OCI-LY1 (cell line): ENCODE data around the gene DIS3L.

Experiments
- H2AFZ ChIP-seq: fragments of 200-600 bp; sonication (generic), shearing (Covaris generic); 2 replicates; pipeline ENCODE4 v1.6.0; 2014; ENCODE audit warnings: antibody characterized with exemption, mild to moderate bottlenecking, low read length
- H3F3A ChIP-seq: fragments of 200-600 bp; sonication (generic), shearing (Covaris generic); 2 replicates; pipeline ENCODE4 v1.6.0; 2014; ENCODE audit warnings: mild to moderate bottlenecking, antibody characterized with exemption, low read length, moderate library complexity; ENCODE audit not compliant: insufficient read depth
- H3K27ac ChIP-seq: fragments of 200-600 bp; sonication (generic); 2 replicates; pipeline ENCODE4 v1.5.1; 2014; ENCODE audit warnings: low read length, mixed run types, mild to moderate bottlenecking, low read depth; ENCODE audit not compliant: poor library complexity, severe bottlenecking
- H3K27me3 ChIP-seq: fragments of 200-600 bp; sonication (generic); 2 replicates; pipeline ENCODE4 v1.6.0; 2014; ENCODE audit warnings: antibody characterized with exemption, mild to moderate bottlenecking, low read length, moderate library complexity; ENCODE audit not compliant: insufficient read depth
- H3K36me3 ChIP-seq: fragments of 200-600 bp; sonication (generic); 2 replicates; pipeline ENCODE4 v1.6.1; 2014; ENCODE audit warnings: mild to moderate bottlenecking, antibody characterized with exemption, low read length, moderate library complexity, mixed read lengths; ENCODE audit not compliant: insufficient read depth
- H3K4me1 ChIP-seq: fragments of 200-600 bp; sonication (generic); 2 replicates; pipeline ENCODE4 v1.5.1; 2014; ENCODE audit warnings: mild to moderate bottlenecking, low read length, moderate library complexity; ENCODE audit not compliant: insufficient read depth, severe bottlenecking
- H3K4me2 ChIP-seq: fragments of 200-600 bp; sonication (generic), shearing (Covaris generic); 2 replicates; pipeline ENCODE4 v1.6.1; 2014; ENCODE audit warnings: low read length
- H3K4me3 ChIP-seq: fragments of 200-600 bp; sonication (generic); 2 replicates; pipeline ENCODE4 v1.5.1; 2014; ENCODE audit warnings: low read length, low read depth, mild to moderate bottlenecking, mixed read lengths; ENCODE audit not compliant: poor library complexity, severe bottlenecking
- H3K79me2 ChIP-seq: fragments of 200-600 bp; shearing (Covaris generic); 2 replicates; pipeline ENCODE4 v1.6.1; 2016; ENCODE audit warnings: mixed run types, low read length, mixed read lengths; ENCODE audit not compliant: insufficient read depth
- H3K9ac ChIP-seq: fragments of 200-600 bp; sonication (generic), shearing (Covaris generic); 2 replicates; pipeline ENCODE4 v1.6.1; 2014; ENCODE audit warnings: mild to moderate bottlenecking, low read length, mixed read lengths
- H3K9me2 ChIP-seq: fragments of 200-600 bp; sonication (generic), shearing (Covaris generic); 2 replicates; pipeline ENCODE4 v1.6.1; 2014; ENCODE audit warnings: low read depth, mild to moderate bottlenecking, low read length, mixed read lengths
- H3K9me3 ChIP-seq: fragments of 200-600 bp; shearing (Covaris generic); 2 replicates; pipeline ENCODE4 v1.6.1; 2014; ENCODE audit warnings: low read length, mixed read lengths
- H4K20me1 ChIP-seq: fragments of 200-600 bp; sonication (generic), shearing (Covaris generic); 2 replicates; pipeline ENCODE4 v1.6.0; 2016; ENCODE audit warnings: mild to moderate bottlenecking, low read length; ENCODE audit not compliant: insufficient read depth
- CTCF ChIP-seq: fragments of 200-600 bp; sonication (generic), shearing (Covaris generic); IDR thresholded peaks from 2 replicates; pipeline ENCODE4 v1.5.1; 2017; ENCODE audit warnings: mild to moderate bottlenecking, antibody characterized with exemption, low read length, moderate library complexity, mixed read lengths
- EZH2 ChIP-seq: fragments of 200-600 bp; sonication (generic), shearing (Covaris generic); IDR thresholded peaks from 2 replicates; pipeline ENCODE4 v1.8.0; 2017; ENCODE audit warnings: borderline replicate concordance, mixed run types, mild to moderate bottlenecking, antibody characterized with exemption, low read length, moderate library complexity, mixed read lengths

DIS3L gene

DNA sequence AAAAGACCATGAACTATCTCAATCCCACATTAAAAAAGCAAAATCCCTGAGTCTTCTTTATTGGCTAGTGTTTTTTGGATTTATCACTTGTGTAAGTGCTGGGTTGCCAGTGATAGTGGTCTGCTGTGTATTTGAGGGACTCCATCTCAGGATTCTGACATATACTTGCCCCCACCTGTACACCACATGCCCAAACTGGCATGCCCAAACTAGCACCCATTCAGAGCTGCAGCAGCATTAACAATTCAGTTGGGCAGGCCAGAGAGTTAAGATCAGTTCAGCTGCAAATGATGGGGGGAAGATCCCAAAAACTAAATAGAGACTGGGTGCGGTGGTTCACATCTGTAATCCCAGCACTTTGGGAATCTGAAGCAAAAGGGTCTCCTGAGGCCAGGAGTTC is 69.4 kb downstream of the DIS3L start:
- Histone ChIP-seq H4K20me1 (no peaks in the 10 kb centered on the region), H3K27me3 (no peaks in the 10 kb centered on the region)
- TF ChIP-seq EZH2 = no peak
- no peak for TF ChIP-seq CTCF

DNA sequence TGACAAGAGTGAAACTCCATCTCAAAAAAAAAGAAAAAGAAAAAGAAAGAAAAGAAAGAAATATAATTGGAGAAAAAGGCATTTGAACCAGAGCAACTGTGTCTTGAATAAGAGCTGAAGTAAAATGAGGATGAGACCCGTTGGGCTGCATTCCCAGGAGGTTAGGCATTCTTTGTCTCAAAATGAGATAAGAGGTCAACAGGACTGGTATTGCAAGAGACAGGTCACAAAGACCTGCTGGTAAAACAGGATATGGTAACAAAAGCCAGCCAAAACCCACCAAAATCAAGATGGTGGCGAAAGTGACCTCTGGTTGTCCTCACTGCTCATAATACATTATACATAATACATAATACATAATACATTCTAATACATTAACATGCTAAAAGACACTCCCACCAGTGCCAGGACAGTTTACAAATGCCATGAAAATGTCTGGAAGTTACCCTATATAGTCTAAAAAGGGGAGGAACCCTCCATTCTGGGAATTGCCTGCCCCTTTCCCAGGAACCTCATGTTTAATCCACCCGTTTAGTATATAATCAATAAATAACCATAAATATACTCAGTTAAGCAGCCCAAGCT is 71.7 kb downstream of the DIS3L start:
- Histone ChIP-seq H3K4me2 (no peak overlapping the region), H3K4me1 (peaks cover 12% of the 10 kb centered on the region), H3K27me3 (no peaks in the 10 kb centered on the region), H3K27ac (no peak overlapping the region), H3K4me3 (no peak overlapping the region), H3K36me3 (no peaks in the 10 kb centered on the region), H3K9ac (no peak overlapping the region), H3K9me3 (no peaks in the 10 kb centered on the region), H2AFZ (no peak overlapping the region), H4K20me1 (no peaks in the 10 kb centered on the region), H3F3A (no peaks in the 10 kb centered on the region), H3K79me2 (no peaks in the 10 kb centered on the region), H3K9me2 (no peaks in the 10 kb centered on the region)
- no peak for TF ChIP-seq EZH2
- no peak for TF ChIP-seq CTCF

More for the DNA sequence above, 69.4 kb downstream of the DIS3L start:
- Histone ChIP-seq H3K9ac (no peak overlapping the region), H3F3A (no peaks in the 10 kb centered on the region), H3K9me2 (no peaks in the 10 kb centered on the region), H3K27ac (no peak overlapping the region), H3K9me3 (no peaks in the 10 kb centered on the region), H3K79me2 (no peaks in the 10 kb centered on the region), H2AFZ (no peak overlapping the region), H3K4me3 (no peak overlapping the region), H3K4me2 (no peak overlapping the region), H3K4me1 (peaks cover 12% of the 10 kb centered on the region), H3K36me3 (no peaks in the 10 kb centered on the region)

DNA sequence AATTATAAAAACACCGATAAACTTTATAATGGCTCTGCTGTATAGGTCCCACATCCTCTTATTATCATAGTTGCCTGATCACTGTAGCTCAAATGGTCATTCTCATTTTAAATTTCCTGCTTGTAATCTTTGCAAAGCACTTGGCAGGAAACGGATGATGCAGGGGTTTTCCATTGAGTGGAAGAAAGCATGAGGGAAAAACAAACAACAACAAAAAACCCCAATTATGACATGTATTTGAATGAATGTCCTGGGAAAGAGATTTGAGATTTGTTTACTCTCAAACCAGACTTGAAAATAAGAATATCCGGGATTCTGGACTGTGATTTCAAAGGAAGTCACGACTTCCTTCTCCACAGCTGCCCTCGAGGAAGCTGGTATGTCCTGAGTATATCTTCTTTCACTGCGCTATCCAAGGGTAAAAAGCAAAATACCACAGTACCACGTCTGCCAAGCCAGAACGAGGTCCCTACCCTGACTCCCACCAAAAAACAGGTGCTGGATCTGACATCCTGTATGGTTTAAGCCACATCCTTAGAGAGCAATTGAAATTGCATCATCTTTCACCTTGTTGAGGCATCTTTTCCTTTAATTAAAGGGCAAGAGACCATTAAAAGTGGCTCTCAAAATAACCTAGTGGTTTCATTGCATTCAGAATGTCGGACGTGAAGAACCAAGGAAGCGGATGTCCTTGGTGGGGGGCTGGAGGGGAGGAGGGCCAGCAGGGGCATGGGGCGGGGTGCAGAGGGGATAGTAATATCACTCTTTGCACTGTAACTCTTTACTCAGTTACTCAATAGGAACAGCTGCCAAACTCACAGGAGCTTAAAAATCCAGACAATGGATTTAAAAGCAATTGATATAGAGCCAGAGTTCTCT is 76.6 kb downstream of the DIS3L start:
- Histone ChIP-seq H3K4me1 (peaks cover 19% of the 10 kb centered on the region), H3K9ac (peak overlapping the region; percentile 6; the same call in 1 of the 2 replicates), H3F3A (no peaks in the 10 kb centered on the region), H3K79me2 (no peaks in the 10 kb centered on the region), H3K36me3 (no peaks in the 10 kb centered on the region), H3K9me2 (no peaks in the 10 kb centered on the region), H3K9me3 (no peaks in the 10 kb centered on the region), H3K27ac (peak overlapping the region; percentile 47), H4K20me1 (no peaks in the 10 kb centered on the region), H3K27me3 (no peaks in the 10 kb centered on the region), H3K4me2 (peak overlapping the region; percentile 59), H3K4me3 (peak overlapping the region; percentile 29), H2AFZ (peak overlapping the region; percentile 51; the same call in 1 of the 2 replicates)
- no peak for TF ChIP-seq EZH2
- no peak for TF ChIP-seq CTCF
